Brain microvascular endothelial cell (primary cell): ENCODE measurements around the gene ADGRG1.

Experiments used
- DNase-seq: peaks from one replicate; pipeline ENCODE4 v3.0.0-alpha.2; 2020
- H3K27ac ChIP-seq: fragments of 250-450 bp; sonication (Bioruptor Pico); 2 replicates; pipeline ENCODE4 v1.5.1; 2020; ENCODE audit warnings: mild to moderate bottlenecking, moderate library complexity
- H3K27me3 ChIP-seq: fragments of 250-450 bp; sonication (Bioruptor Pico); replicated peaks from 2 replicates; pipeline ENCODE4 v1.5.1; 2020; ENCODE audit warnings: mild to moderate bottlenecking
- H3K36me3 ChIP-seq: fragments of 250-450 bp; sonication (Bioruptor Pico); replicated peaks from 2 replicates; pipeline ENCODE4 v1.5.1; 2020; ENCODE audit warnings: mild to moderate bottlenecking
- H3K4me3 ChIP-seq: 2 replicates; pipeline ENCODE4 v1.5.1; 2011; ENCODE audit warnings: low read depth, mild to moderate bottlenecking, control low read depth, low read length, moderate library complexity
- in situ Hi-C: cut with HindIII; loops from 2 replicates; pipeline ENCODE4 v1.10.0; 2017; ENCODE audit warnings: low sequenced_read_pairs, low pct_ligation_motif_present
- TF ChIP-seq, protein P1 (sequence below): IDR thresholded peaks from 2 replicates; pipeline ENCODE4 v1.5.1; 2011; ENCODE audit warnings: low read depth, mild to moderate bottlenecking, moderate library complexity, low read length, control low read depth, inconsistent platforms; ENCODE audit errors: missing control alignments

The ADGRG1 gene

DNA sequence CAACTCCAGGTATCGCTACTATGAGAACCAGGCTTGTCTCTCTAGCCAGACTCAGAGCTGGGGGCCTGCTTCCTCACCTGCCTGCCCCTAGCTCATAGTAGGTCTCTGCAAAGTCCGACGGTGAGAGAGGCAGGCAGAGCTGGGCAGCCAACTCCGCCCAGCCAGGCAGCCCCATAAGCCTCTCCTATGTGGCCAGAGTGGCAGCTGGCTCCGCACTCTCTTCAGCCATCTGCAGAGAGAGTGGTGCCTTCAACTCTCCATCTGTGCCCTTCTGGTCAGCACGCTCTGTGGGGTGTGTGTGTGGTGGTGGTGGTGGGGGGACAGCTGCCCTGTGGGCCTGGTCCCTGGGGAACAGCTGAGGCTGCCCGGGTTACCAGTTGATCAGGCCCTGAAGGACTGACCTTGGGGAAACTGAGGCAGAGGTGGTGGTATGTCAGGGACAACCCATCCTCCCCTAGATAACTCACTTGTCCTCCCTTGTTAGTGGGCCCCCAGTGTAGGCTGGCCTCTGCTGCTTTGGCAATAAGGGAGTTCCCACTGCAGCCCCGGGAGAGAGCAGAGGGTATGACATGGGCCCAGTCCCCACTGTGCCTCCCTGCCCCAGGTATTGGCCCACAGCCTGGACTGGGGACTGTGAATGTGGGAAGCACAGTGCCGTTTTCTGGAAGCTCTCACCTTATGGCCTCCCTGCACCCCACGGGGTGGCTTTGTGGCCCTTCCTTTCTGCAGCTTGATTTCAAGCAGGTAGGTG is 1.8 kb upstream of the ADGRG1 start:
- no peaks in the 10 kb centered on the region for H3K36me3 ChIP-seq
- DNase-seq = no peak
- in situ Hi-C loops = no loop called here

DNA sequence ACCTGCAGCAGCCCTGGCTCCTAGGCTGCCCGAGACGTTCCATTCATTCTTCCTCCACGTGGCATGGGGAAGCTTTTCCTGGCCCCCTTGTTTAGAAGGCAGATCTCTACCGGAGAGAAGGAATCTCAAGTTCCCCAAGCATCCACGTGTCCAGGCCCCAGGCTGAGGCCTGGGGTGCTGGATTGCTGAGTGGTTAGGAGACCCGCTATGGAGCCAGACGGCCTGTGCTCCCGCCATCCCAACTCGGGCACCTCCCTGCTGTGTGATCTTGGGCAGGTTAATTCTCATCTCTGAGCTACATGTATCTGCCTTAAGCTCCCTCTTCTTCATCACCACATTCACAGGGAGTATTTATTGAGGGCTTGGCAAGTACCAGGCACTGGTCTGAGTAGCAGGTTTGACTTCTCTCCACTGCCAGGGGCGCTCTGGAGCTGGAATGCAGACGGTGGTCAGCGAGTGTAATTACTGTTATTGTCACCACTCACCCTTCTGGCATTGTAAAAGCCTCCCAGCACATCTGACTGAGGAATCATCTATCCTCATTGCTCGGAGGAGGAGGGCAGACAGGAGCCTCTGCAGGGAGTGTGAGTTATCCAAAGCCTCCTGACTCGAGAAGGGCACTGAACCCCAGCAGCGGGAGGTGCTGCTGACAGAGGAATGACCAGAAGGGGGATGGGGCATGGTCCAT is 1.1 kb upstream of the ADGRG1 start:
- peak overlapping the region; percentile 65 for H3K27ac ChIP-seq
- no peaks in the 10 kb centered on the region for H3K27me3 ChIP-seq
- TF ChIP-seq, protein P1, sequence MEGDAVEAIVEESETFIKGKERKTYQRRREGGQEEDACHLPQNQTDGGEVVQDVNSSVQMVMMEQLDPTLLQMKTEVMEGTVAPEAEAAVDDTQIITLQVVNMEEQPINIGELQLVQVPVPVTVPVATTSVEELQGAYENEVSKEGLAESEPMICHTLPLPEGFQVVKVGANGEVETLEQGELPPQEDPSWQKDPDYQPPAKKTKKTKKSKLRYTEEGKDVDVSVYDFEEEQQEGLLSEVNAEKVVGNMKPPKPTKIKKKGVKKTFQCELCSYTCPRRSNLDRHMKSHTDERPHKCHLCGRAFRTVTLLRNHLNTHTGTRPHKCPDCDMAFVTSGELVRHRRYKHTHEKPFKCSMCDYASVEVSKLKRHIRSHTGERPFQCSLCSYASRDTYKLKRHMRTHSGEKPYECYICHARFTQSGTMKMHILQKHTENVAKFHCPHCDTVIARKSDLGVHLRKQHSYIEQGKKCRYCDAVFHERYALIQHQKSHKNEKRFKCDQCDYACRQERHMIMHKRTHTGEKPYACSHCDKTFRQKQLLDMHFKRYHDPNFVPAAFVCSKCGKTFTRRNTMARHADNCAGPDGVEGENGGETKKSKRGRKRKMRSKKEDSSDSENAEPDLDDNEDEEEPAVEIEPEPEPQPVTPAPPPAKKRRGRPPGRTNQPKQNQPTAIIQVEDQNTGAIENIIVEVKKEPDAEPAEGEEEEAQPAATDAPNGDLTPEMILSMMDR = peak; percentile 64
- in situ Hi-C loops = no loop called here
- DNase-seq = peak; percentile 71
- H3K4me3 ChIP-seq = no peak overlapping the region
- no peaks in the 10 kb centered on the region for H3K36me3 ChIP-seq

More for the DNA sequence above, 1.8 kb upstream of the ADGRG1 start:
- TF ChIP-seq, protein P1 = no peak
- no peaks in the 10 kb centered on the region for H3K27me3 ChIP-seq
- H3K4me3 ChIP-seq = no peak overlapping the region
- H3K27ac ChIP-seq = no peak overlapping the region

DNA sequence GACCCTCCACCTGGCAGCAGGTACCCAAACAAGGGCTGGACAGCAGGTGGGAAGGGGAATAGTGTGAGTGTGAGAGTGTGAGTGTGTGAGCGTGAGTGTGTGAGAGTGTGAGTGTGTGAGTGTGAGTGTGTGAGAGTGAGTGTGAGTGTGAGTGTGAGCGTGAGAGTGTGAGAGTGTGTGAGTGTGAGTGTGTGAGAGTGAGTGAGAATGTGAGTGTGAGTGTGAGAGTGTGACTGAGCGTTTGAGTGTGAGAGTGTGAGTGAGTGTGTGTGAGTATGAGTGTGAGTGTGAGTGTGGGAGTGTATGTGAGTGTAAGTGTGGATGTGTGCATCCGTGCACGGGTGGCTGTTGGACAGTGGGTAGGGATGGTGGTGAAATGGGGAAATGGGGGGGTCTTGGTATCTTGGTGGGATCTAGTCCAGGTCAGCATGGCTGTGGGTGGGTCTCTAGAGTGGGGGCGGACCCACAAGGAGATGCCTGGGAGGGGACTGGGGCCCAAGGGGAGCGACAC is 408 bp downstream of the ADGRG1 start:
- Histone ChIP-seq H3K36me3 (no peaks in the 10 kb centered on the region), H3K27me3 (no peaks in the 10 kb centered on the region), H3K27ac (peak overlapping the region; percentile 25), H3K4me3 (peak overlapping the region; percentile 30)
- DNase-seq = no peak
- TF ChIP-seq, protein P1 = no peak
- in situ Hi-C loops = no loop called here

DNA sequence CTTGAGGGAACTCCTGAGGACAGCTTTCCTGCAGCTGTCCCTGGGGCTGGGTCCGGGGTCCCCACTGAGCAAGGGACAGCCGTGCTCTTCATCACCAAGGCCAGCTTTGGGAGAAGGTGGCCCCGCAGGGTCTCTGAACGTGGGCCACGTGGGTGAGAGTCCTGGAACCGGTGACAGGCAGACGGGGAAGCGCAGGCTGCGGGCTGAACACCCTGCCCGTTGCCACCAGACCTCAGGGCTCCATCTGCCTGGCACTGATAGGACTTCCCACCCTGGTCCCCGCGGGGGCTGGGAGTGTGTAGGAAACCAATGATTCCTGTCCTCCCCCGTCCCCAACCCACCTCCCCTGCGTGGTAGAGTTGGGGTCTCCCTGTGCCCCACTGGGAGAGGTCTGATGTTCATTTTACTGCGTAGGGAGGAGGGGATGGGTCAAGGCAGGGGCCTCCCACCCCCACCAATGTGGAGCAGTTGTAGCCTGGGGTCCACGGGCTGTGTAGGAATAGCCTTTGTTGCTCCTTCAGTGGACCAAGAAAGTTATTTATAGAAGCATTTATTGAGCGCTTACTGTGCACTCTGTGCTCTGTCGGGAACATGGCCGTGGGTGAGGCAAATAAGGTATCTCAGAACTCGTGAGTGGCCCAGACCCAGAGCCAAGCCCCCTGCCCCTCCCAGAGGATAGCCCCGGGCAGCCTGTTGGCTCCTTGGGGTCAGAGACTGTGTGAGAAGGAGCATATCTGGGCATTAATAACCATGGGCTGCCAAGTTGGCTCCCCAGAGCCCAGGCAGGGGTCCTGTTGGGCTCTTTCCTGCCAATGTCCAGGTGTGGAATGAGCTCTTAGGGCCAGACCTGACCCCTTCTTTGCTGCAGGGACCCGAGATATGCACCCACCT is 1.3 kb downstream of the ADGRG1 start:
- DNase-seq = no peak
- no peaks in the 10 kb centered on the region for H3K27me3 ChIP-seq
- in situ Hi-C loops = no loop called here
- TF ChIP-seq, protein P1 = no peak
- no peaks in the 10 kb centered on the region for H3K36me3 ChIP-seq
- H3K27ac ChIP-seq = no peak overlapping the region
- no peak overlapping the region for H3K4me3 ChIP-seq

DNA sequence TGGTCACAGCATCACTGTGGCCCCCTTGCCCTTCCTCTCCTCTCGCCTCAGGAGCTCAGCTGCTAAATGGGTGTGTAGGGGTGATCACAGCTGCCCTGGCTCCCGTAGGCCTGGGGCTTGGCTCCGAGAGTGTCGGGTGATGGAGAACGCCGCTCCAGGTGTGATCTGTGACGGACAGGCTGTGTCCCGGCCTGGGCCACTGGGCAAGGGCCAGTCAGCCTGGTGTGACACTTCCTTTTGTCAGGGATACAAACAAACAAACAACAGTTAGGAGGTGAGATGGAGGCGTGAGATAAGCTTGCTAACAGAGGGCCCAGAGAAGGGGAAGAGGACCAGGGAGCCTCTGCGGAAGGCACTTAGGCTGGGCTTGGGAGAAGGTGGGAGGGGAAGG is 2.0 kb downstream of the ADGRG1 start:
- TF ChIP-seq, protein P1 = no peak
- in situ Hi-C loops = no loop called here
- Histone ChIP-seq H3K4me3 (no peak overlapping the region), H3K27ac (no peak overlapping the region), H3K27me3 (no peaks in the 10 kb centered on the region), H3K36me3 (no peaks in the 10 kb centered on the region)
- no peak for DNase-seq
